Pulmonary artery endothelial cell (primary cell): Measurements from ENCODE around the gene DEPDC5. TPM values are rescaled to one million over a fixed set of nuclear protein-coding genes. Genes with fewer than 3 reads are reported as not detected.
A peak's percentile ranks its signal among the peaks of the same experiment; 100 is the strongest.
"Not testable (repeated sequence)": the region's sequence is repeated elsewhere in the genome, so short reads cannot be mapped to it uniquely, and the experiment has no call there.

ENCODE experiments used
- DNase-seq: peaks from one replicate; pipeline ENCODE4 v3.0.0-alpha.2; 2011; ENCODE audit warnings: low read depth, low spot score
- total RNA-seq: library from RNA; depleted of rRNA; stranded (reverse); fragments of >200 nt; gene quantifications from 2 replicates; pipeline ENCODE4 v1.2.3, GENCODE V29; 2014

Gene DEPDC5
- total RNA-seq, 1 donor from 2014 or later = 10.5 TPM

- DNase-seq = peak; percentile 71
Observed at GRCh38 chr22:31749636-31750364, 4.0 kb upstream of the DEPDC5 start, which contains the start of gene PRR14L. Gene PRR14L, minus strand, starts transcription at chr22:31750132. Its CDS starts 11,272 bp downstream, at chr22:31738860.

DNA sequence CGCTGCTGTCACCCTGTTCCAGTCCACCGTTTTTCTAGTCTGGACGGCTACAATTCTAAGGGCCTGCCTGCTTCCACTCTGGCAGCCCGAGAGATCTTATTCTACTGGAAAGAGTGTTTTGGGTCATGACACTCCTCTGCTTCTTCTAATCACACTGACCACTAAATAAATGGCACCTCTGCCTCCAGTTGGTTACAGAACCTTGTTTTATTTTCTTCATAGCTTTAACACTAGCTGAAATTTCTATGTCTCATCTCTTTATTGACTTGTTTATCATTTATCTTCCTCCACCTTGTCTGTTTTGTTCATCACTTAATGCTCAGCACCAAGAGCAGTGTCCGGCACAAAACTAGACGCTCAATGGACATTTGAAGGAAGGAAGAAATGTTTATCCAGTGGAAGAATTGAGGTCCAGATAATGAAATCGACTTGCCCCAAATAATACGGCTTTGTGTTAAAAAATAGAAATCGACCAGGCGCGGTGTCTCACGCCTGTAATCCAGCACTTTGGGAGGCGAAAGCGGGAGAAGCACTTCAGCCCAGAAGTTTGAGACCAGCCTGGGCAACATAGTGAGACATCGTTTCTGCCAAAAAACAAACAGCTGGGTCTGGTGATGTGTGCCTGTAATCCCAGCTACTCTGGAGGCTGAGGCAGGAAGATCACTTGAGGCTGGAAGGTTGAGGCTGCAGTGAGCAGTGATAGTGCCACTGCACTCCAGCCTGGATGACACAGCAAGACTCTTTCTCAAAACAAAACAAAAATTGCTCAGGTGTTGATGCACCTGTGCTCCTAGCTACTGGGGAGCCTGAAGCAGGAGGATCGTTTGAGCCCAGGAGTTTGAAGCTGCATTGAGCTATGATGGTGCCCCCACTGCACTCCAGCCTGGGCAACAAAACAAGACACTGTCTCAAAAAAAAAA is 3.2 kb upstream of the DEPDC5 start:
- no peak for DNase-seq

DNA sequence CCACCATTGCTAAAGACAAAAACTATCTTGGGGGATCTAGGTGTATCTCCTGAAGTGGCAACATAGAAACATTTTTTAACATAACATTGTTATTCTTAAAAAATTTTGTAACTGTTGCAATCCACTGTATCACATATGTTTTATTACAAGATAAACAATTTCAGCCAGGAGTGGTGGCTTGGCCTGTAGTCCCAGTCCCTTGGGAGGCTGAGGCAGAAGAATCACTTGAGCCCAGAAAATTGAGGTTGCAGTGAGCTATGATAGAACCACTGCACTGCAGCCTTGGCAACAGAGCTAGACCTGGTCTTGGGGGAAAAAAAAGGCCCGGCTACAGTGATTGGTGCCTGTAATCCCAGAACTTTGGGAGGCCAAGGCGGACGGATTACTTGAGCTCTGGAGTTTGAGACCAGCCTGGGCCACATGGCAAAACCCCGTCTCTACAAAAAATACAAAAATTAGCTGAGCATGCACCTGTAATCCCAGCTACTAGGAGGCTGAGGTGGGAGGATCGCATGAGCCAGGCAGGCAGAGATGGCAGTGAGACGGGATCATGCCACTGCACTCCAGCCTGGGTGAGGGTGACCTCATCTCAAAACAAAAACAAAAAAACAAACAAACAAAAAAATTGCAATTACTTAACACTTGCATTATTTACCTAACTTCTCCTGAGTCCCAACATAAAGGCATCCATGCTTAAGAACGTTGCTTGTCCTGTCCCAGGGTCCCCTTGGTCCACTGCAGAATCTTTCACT is 1.5 kb upstream of the DEPDC5 start:
- no peak for DNase-seq

DNA sequence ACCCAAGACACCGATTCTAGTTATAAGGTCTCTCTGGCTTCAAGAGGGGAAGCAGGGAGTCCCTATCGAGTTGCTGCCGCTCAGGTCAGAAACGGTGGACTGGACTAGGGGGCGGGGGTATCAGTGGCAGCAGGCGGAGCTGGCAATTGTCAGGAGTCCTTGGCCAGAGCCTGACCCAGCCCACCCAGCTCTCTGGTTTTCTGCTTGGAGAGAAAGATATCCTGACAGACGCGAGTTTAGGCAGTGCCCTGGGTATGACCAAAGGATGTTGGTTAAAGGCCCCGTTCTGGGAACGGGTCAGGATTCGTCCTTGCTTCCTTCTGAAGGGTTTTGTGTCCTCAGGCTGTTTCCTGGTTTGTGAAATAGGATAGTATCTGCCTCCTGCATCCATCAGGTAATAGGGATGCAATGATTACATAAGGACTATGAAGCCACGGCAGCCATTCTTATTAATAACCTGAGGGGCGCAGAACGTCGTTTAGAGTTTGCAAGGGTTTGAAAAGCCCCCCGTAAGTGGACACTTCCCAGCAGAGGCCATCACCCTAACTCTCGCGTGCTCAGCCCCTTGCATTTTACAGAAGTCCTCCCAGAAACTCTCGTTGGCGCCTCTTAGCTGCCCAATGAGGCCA is 700 bp upstream of the DEPDC5 start:
- no peak for DNase-seq

GRCh38 chr22:31754813-31755212 is 994 bp downstream of the DEPDC5 start:
- DNase-seq = no peak

DNA sequence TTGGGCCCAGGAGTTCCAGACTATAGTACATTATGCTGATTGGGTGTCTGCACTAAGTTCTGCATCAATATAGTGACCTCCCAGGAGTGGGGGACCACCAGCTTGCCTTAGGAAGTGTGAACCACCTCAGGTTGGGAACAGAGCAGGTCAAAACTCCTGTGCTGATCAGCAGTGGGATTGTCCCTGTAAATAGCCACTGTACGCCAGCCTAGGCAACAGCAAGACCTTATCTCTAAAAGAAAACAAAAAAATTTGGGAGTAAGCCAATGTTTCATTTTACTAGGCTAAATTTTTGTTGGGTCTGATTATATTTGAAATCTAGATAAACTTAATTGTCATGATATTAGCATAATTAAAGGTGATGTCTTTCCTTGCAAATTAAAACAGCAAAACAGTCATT is 3.4 kb downstream of the DEPDC5 start:
- no peak for DNase-seq

GRCh38 chr22:31758860-31759259 is 5.0 kb downstream of the DEPDC5 start:
- DNase-seq = not testable (repeated sequence)

- no peak for DNase-seq
Observed at GRCh38 chr22:31764785-31765184, 11.0 kb downstream of the DEPDC5 start.

DNA sequence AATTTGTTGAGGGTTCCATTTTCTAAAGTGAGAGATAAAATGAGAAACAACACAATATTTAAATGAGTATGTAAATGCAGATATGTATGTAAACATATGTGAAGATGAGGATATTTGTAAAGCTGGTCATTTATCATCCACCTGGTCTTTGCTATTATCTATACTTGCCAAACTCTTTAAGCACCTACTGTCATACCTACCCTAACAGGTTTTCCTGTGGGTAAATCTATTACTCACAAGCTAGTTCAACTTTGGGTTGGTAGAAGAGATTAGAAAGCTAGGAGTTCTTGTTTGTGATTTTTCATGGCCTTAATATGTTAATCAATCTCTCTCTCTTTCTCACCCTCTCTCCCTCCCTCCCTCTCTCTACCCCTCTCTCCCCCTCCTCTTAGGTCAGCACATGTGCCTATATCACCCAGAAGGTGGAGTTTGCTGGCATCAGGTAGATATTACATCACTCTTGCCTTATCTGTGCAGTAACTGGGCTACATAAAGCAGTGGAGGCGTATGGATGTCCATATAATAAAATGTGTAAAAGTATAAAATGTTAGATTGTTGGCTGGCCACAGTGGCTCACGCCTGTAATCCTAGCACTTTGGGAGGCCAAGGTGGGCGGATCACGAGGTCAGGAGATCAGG is 14.7 kb downstream of the DEPDC5 start:
- DNase-seq = no peak

DNA sequence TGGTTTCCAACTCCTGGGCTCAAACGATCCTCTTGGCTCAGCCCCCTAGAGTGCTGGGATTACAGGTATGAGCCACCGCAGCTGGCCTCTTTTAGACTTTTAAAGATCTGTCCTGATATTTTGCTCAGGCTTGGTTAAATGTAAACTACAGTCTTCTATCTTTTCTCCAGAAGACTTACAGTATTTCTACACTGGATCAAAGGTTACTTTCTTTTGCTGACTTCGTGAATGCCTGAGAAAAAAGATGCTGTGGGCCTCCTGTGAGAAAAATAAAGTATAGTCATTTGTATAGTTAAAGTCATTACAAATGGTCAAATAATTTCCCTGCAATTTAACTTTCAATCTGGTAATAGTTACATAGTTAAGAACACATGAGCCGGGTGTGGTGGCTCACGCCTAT is 19.6 kb downstream of the DEPDC5 start:
- no peak for DNase-seq

DNA sequence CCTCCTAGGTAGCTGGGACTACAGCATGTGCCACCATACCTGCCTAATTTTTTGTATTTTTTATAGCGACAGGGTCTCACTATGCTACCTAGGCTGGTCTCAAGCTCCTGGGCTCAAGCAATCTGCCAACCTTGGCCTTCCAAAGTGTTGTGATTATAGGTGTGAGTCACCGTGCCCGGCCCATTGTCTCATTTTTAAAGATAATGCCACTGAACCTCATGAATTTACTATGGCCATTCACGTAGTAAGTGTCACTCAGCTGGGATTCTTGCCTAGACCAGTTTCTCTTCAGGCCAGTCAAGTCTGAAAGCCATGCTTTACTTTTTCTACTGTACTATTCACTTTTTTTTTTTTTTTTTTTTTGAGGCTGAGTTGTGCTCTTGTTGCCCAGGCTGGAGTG is 22.4 kb downstream of the DEPDC5 start:
- no peak for DNase-seq

- DNase-seq = no peak
Observed at GRCh38 chr22:31789803-31790202, 36.0 kb downstream of the DEPDC5 start.

- DNase-seq = no peak
Observed at GRCh38 chr22:31790240-31790639, 36.4 kb downstream of the DEPDC5 start.

GRCh38 chr22:31799358-31799757 is 45.5 kb downstream of the DEPDC5 start:
- not testable (repeated sequence) for DNase-seq

- DNase-seq = no peak
Observed at GRCh38 chr22:31800065-31800464, 46.2 kb downstream of the DEPDC5 start.

- not testable (repeated sequence) for DNase-seq
Observed at GRCh38 chr22:31800861-31801260, 47.0 kb downstream of the DEPDC5 start.

DNA sequence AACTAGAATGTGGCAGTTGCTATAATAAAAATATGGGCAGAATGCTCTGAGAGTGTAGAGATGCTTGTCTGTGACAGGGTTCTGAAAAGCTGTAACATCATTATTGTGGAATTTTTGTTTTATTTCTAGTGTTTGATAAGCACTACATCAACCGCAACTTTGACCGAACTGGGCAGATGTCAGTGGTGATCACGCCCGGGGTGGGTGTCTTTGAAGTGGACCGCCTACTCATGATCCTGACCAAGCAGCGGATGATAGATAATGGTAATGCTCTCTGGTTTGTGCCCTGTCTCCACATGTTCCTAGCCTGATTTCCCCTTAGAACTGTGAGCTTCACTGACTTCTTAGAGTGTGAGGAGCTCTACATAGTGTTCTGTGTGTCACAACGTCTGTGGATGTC is 48.8 kb downstream of the DEPDC5 start:
- DNase-seq = no peak

DNA sequence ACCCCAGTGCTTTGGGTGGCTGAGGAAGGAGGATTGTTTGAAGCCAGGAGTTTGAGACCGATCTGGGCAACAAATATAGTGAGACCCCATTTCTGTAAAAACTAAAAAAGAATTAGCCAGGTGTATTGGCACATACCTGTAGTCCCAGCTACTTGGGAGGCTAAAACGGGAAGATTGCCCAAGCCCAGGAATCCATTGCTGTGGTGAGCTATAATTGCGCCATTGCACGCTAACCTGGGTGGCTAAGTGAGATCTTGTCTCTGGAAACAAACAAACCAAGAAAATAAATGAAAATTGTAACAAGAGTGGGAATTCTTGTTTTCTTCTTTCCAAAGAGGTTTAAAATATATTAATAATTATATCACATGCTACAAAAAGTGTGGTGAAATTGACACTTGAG is 52.9 kb downstream of the DEPDC5 start:
- DNase-seq = no peak

DNA sequence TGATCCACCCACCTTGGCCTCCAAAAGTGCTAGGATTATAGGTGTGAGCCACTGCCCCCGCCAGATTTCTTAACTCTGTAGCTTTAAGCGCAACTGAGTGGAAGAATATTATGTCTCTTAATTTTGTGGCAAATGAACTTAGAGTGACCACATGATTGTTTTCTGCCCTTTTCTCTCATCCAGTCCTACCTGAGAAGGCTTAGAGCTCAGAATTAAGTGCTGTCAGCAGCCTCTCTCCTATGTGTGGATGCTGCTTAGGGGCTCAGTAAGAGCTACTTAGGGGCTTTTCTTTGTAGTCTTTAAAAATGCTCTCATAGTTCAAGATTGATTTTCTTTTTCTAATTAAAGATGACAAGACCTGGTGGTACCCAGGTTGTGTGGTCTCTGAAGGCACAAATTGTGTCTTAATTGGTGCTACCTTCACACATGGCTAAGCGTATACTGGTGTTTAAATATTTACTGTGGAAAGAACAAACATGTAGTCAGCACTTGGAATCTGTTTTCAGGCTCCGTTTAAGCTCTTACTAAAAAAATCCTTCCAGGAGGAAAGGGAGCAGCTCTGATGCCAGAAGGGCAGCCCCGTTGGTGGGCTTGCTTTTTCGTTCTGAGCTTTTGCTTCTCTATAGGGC is 59.3 kb downstream of the DEPDC5 start:
- no peak for DNase-seq

DNA sequence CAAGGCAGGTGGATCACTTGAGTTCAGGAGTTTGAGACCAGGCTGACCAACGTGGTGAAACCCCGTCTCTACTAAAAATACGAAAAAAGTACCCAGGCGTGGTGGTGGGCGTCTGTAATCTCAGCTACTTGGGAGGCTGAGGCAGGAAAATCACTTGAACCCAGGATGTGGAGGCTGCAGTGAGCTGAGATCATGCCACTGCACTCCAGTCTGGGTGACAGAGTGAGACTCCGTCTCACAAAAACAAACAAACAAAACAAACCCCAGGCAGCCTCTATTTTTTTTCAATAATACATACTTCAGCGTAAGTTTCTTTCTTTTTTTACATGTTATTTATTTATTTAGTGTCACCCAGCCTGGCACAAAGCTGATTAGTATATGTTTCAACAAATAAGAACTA is 60.1 kb downstream of the DEPDC5 start:
- DNase-seq = not testable (repeated sequence)
